KG1 (cell line): ENCODE results near the gene ASPSCR1.

Source experiments
- DNase-seq: peaks from one replicate; lab custom pipeline; 2025; lab: John Stamatoyannopoulos, UW

The ASPSCR1 gene

GRCh38 chr17:81999976-82000802 lies 22.8 kb downstream of the ASPSCR1 start:
- DNase-seq: no peak

- no peak for DNase-seq
Measured at GRCh38 chr17:82000803-82001570, 23.6 kb downstream of the ASPSCR1 start.

GRCh38 chr17:82001571-82002056 lies 24.2 kb downstream of the ASPSCR1 start:
- DNase-seq: no peak

- DNase-seq: no peak
Measured at GRCh38 chr17:82003411-82004381, 26.3 kb downstream of the ASPSCR1 start.

GRCh38 chr17:82004517-82005455 lies 27.4 kb downstream of the ASPSCR1 start:
- no peak for DNase-seq

- no peak for DNase-seq
Measured at GRCh38 chr17:82005701-82006348, 28.4 kb downstream of the ASPSCR1 start.

- DNase-seq: no peak
Measured at GRCh38 chr17:82006468-82007227, 29.2 kb downstream of the ASPSCR1 start.

GRCh38 chr17:82007228-82007494 lies 29.7 kb downstream of the ASPSCR1 start:
- no peak for DNase-seq

GRCh38 chr17:82007495-82008257 lies 30.2 kb downstream of the ASPSCR1 start:
- no peak for DNase-seq

GRCh38 chr17:82008258-82008940 lies 31.0 kb downstream of the ASPSCR1 start:
- no peak for DNase-seq

GRCh38 chr17:82008941-82009405 lies 31.5 kb downstream of the ASPSCR1 start:
- no peak for DNase-seq

GRCh38 chr17:82009413-82009812 lies 32.0 kb downstream of the ASPSCR1 start:
- DNase-seq: no peak

GRCh38 chr17:82010575-82011525 lies 33.4 kb downstream of the ASPSCR1 start:
- no peak for DNase-seq

GRCh38 chr17:82011617-82012187 lies 34.3 kb downstream of the ASPSCR1 start:
- no peak for DNase-seq

- DNase-seq: no peak
Measured at GRCh38 chr17:82012261-82012639, 34.8 kb downstream of the ASPSCR1 start.

- DNase-seq: no peak
Measured at GRCh38 chr17:82012640-82013295, 35.3 kb downstream of the ASPSCR1 start.
